ENCODE data around the gene ZNF428.

DNA sequence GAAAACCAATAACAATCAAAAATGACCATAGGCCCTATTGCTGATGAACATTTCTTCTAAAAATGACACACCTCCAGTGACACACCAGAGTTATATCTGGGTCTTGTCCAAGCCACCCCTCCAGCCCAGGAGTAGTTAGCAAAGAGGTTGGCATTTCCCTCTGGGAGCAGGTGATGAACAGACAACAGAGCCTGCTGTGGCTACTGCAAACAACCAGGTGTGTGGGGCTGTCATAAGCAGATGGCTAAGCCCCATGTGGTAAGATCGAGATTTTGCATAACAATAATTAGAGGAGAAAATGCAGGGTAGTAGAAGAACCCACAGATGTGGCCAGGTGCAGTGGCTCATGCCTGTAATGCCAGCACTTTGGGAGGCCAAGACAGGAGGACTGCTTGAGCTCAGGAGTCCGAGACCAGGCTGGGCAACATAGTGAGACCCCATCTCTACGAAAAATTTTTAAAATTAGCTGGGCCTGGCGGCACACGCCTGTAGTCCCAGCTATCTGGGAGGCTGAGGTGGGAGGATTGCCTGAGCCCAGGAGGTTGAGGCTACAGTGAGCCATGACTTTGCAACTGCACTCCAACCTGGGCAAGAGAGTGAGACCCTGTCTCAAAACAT is 49.1 kb downstream of the ZNF428 start:
- TF ChIP-seq MXI1 (IDR thresholded peaks at IDR 0.05; ENCODE audit: borderline replicate concordance, low read depth, low read length) (no peak), USF2 (IDR thresholded peaks at IDR 0.05; ENCODE audit: low read depth, low read length) (no peak), CTCF (conservative IDR thresholded peaks at IDR 0.05; ENCODE audit: low read depth, low read length) (no peak), RAD21 (IDR thresholded peaks at IDR 0.05; ENCODE audit: low read length) (no peak), POLR2A (IDR thresholded peaks at IDR 0.05; ENCODE audit: low read depth, low read length) (no peak), MAZ (IDR thresholded peaks at IDR 0.05; ENCODE audit: borderline replicate concordance, low read depth, low read length) (no peak), SMC3 (IDR thresholded peaks at IDR 0.05; ENCODE audit: low read depth, low read length) (no peak), MAFK (IDR thresholded peaks at IDR 0.05; ENCODE audit: low read depth, low read length) (no peak)

Data from IMR-90 (cell line).